A673 (cell line): ENCODE results near the gene CALU.

Experiments
- CTCF ChIP-seq: fragments of 300-800, 200-600 bp; sonication (generic); conservative IDR thresholded peaks from 2 replicates; pipeline ENCODE4 v1.5.1; 2017; ENCODE audit warnings: low read depth, mild to moderate bottlenecking, antibody characterized with exemption, low read length, moderate library complexity, mixed read lengths
- EZH2 ChIP-seq: fragments of 200-600 bp; sonication (generic); IDR thresholded peaks from 2 replicates; pipeline ENCODE4 v1.6.1; 2017; ENCODE audit warnings: borderline replicate concordance, low read depth, mild to moderate bottlenecking, mixed read lengths, antibody characterized with exemption, low read length; ENCODE audit not compliant: poor library complexity, severe bottlenecking

GRCh38 chr7:128740996-128741395 is 1.8 kb downstream of the CALU start:
- no peak for TF ChIP-seq CTCF
- no peak for TF ChIP-seq EZH2
